C4-2B (cell line): ENCODE data around the gene TMCC2.

Experiments used
- ZFX ChIP-seq: fragments of 450-650 bp; IDR thresholded peaks from 2 replicates; pipeline ENCODE4 v1.6.1; 2017
- TF ChIP-seq, protein P1 (sequence below): fragments of 450-650 bp; conservative IDR thresholded peaks from 2 replicates; pipeline ENCODE4 v1.5.1; 2017; ENCODE audit warnings: mild to moderate bottlenecking

DNA sequence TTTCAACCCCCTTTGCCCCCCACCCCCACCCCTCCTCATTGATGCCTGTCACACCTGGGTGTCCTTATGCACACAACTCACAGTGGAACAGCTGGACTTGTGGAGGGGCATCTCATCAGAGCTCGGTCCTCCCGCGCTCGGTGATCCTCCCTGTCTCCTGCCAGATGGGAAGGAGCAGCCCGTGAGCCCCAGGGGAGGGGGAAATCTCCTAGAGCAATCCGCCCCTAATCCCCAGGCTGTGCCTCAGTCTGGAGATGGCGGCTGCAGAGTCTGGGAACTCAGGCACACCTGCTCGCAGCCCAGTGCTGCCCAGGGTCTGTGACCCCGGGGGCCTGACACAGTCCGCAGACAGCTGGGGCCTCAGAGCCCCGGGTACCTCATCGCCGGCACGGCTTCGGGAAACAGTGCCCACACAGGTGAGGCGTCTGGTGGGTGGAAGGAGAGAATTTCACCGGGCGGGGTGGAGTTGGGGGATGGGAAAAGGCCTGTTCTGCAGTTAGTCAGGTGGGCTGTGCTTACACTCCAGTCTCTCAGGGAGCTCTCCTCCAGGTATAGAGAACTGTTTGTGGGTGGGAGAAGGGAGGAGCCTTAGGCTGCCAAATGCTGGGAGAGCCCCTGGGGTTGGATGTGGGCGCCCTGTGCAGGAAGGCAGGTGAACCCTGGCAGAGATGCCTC lies 29.3 kb downstream of the TMCC2 start:
- TF ChIP-seq, protein P1, sequence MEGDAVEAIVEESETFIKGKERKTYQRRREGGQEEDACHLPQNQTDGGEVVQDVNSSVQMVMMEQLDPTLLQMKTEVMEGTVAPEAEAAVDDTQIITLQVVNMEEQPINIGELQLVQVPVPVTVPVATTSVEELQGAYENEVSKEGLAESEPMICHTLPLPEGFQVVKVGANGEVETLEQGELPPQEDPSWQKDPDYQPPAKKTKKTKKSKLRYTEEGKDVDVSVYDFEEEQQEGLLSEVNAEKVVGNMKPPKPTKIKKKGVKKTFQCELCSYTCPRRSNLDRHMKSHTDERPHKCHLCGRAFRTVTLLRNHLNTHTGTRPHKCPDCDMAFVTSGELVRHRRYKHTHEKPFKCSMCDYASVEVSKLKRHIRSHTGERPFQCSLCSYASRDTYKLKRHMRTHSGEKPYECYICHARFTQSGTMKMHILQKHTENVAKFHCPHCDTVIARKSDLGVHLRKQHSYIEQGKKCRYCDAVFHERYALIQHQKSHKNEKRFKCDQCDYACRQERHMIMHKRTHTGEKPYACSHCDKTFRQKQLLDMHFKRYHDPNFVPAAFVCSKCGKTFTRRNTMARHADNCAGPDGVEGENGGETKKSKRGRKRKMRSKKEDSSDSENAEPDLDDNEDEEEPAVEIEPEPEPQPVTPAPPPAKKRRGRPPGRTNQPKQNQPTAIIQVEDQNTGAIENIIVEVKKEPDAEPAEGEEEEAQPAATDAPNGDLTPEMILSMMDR: no peak
- TF ChIP-seq ZFX: no peak
